Measurements from ENCODE around the gene LPIN3.
A peak's percentile ranks its signal among the peaks of the same experiment; 100 is the strongest.

LPIN3 gene

GRCh38 chr20:41320976-41321375 is 19.6 kb upstream of the LPIN3 start:
- no peak for DNase-seq

GRCh38 chr20:41327178-41327577 is 13.4 kb upstream of the LPIN3 start:
- DNase-seq: no peak

GRCh38 chr20:41329435-41330342 is 10.9 kb upstream of the LPIN3 start:
- DNase-seq: no peak

- DNase-seq: no peak
Measured at GRCh38 chr20:41330343-41330720, 10.3 kb upstream of the LPIN3 start.

- no peak for DNase-seq
Measured at GRCh38 chr20:41330941-41331340, 9.7 kb upstream of the LPIN3 start.

- DNase-seq: no peak
Measured at GRCh38 chr20:41331731-41332130, 8.9 kb upstream of the LPIN3 start.

- no peak for DNase-seq
Measured at GRCh38 chr20:41334036-41334435, 6.6 kb upstream of the LPIN3 start.

- no peak for DNase-seq
Measured at GRCh38 chr20:41334443-41335421, 5.9 kb upstream of the LPIN3 start.

GRCh38 chr20:41335591-41335990 is 5.0 kb upstream of the LPIN3 start:
- DNase-seq: no peak

GRCh38 chr20:41336711-41337492 is 3.7 kb upstream of the LPIN3 start:
- no peak for DNase-seq

- DNase-seq: peak; percentile 86
Measured at GRCh38 chr20:41339957-41340326, 679 bp upstream of the LPIN3 start.

- DNase-seq: no peak
Measured at GRCh38 chr20:41342474-41343464, 2.1 kb downstream of the LPIN3 start.

GRCh38 chr20:41344477-41344876 is 3.9 kb downstream of the LPIN3 start:
- DNase-seq: no peak

- DNase-seq: no peak
Measured at GRCh38 chr20:41344938-41345728, 4.5 kb downstream of the LPIN3 start.

GRCh38 chr20:41345729-41346067 is 5.1 kb downstream of the LPIN3 start:
- DNase-seq: no peak

GRCh38 chr20:41347523-41348429 is 7.2 kb downstream of the LPIN3 start:
- no peak for DNase-seq

- no peak for DNase-seq
Measured at GRCh38 chr20:41348430-41349172, 8.0 kb downstream of the LPIN3 start.

- DNase-seq: no peak
Measured at GRCh38 chr20:41349266-41349665, 8.6 kb downstream of the LPIN3 start.

- no peak for DNase-seq
Measured at GRCh38 chr20:41349943-41350342, 9.3 kb downstream of the LPIN3 start.
